ENCODE data around the gene CROCC2. TPM values are rescaled to one million over a fixed set of nuclear protein-coding genes. Genes with fewer than 3 reads are reported as not detected.

The CROCC2 gene
- total RNA-seq, 6 donors from 2014 or later = 0.23 to 17.8 (median 7.6) TPM

GRCh38 chr2:240930096-240930630 lies 24.0 kb downstream of the CROCC2 start:
- no peaks in the 10 kb centered on the region for H3K27me3 ChIP-seq
- peak in 1 of 2 donors; percentile 78 for DNase-seq
- WGBS, 2 donors = 91 to 100% methylated on average over 2 to 12 of the region's 12 CpGs

GRCh38 chr2:240930631-240931318 lies 24.6 kb downstream of the CROCC2 start:
- Histone ChIP-seq H3K27ac (no peak overlapping the region), H3K4me3 (no peak overlapping the region), H3K4me1 (no peaks in the 10 kb centered on the region), H3K9me3 (no peaks in the 10 kb centered on the region), H3K27me3 (no peaks in the 10 kb centered on the region), H3K36me3 (no peaks in the 10 kb centered on the region)
- 88 to 97% methylated on average over 6 to 26 of the region's 26 CpGs for WGBS, 2 donors
- no peak for ATAC-seq (ENCODE audit: low FRiP score in 2 of 2)
- TF ChIP-seq EP300 (IDR thresholded peaks at IDR 0.05) (no peak), CTCF (IDR thresholded peaks at IDR 0.05) (no peak), POLR2A (IDR thresholded peaks at IDR 0.05) (no peak), POLR2AphosphoS5 (IDR thresholded peaks at IDR 0.05) (no peak)
- DNase-seq = peak in 1 of 2 donors; percentile 78

More at GRCh38 chr2:240930096-240930630, 24.0 kb downstream of the CROCC2 start:
- H3K4me3 ChIP-seq = no peak overlapping the region
- TF ChIP-seq POLR2A (IDR thresholded peaks at IDR 0.05) (no peak), POLR2AphosphoS5 (IDR thresholded peaks at IDR 0.05) (no peak), EP300 (IDR thresholded peaks at IDR 0.05) (no peak)
- no peaks in the 10 kb centered on the region for H3K9me3 ChIP-seq
- H3K4me1 ChIP-seq = no peaks in the 10 kb centered on the region
- no peak for ATAC-seq (ENCODE audit: low FRiP score in 2 of 2)
- no peaks in the 10 kb centered on the region for H3K36me3 ChIP-seq
- no peak overlapping the region for H3K27ac ChIP-seq

- Histone ChIP-seq H3K36me3 (no peaks in the 10 kb centered on the region), H3K9me3 (no peaks in the 10 kb centered on the region), H3K27me3 (no peaks in the 10 kb centered on the region), H3K27ac (no peak overlapping the region), H3K4me1 (no peaks in the 10 kb centered on the region), H3K4me3 (no peak overlapping the region)
- WGBS, 2 donors = 63 to 83% methylated on average over 1 to 11 of the region's 11 CpGs
- ATAC-seq (ENCODE audit: low FRiP score in 2 of 2) (no peak), DNase-seq (no peak)
- TF ChIP-seq EP300 (IDR thresholded peaks at IDR 0.05) (no peak), POLR2AphosphoS5 (IDR thresholded peaks at IDR 0.05) (no peak), POLR2A (IDR thresholded peaks at IDR 0.05) (no peak), CTCF (IDR thresholded peaks at IDR 0.05) (no peak)
Measured at GRCh38 chr2:240931319-240931949, 25.3 kb downstream of the CROCC2 start.

GRCh38 chr2:240932001-240932723 lies 26.0 kb downstream of the CROCC2 start:
- TF ChIP-seq POLR2A (IDR thresholded peaks at IDR 0.05) = no peak
- no peak for TF ChIP-seq POLR2AphosphoS5 (IDR thresholded peaks at IDR 0.05)
- TF ChIP-seq CTCF (IDR thresholded peaks at IDR 0.05) = no peak
- TF ChIP-seq EP300 (IDR thresholded peaks at IDR 0.05) = no peak
- Histone ChIP-seq H3K36me3 (no peaks in the 10 kb centered on the region), H3K27ac (no peak overlapping the region), H3K4me1 (no peaks in the 10 kb centered on the region), H3K27me3 (no peaks in the 10 kb centered on the region), H3K9me3 (peaks cover 0 to 6% (median 0%) of the 10 kb centered on the region in 4 donors), H3K4me3 (no peak overlapping the region)
- peak in 1 of 2 donors; percentile 2 for ATAC-seq (ENCODE audit: low FRiP score in 2 of 2)
- 91 to 100% methylated on average over 7 to 17 of the region's 21 CpGs for WGBS, 2 donors
- peak in 1 of 2 donors; percentile 73 for DNase-seq

- DNase-seq (no peak), ATAC-seq (ENCODE audit: low FRiP score in 2 of 2) (no peak)
- H3K36me3 ChIP-seq = no peaks in the 10 kb centered on the region
- TF ChIP-seq CTCF (IDR thresholded peaks at IDR 0.05) (no peak), EP300 (IDR thresholded peaks at IDR 0.05) (no peak), POLR2A (IDR thresholded peaks at IDR 0.05) (no peak), POLR2AphosphoS5 (IDR thresholded peaks at IDR 0.05) (no peak)
- WGBS, 2 donors = 93% methylated on average over 9 to 11 of the region's 11 CpGs
- H3K27me3 ChIP-seq = no peaks in the 10 kb centered on the region
- H3K4me3 ChIP-seq = no peak overlapping the region
- H3K27ac ChIP-seq = no peak overlapping the region
- H3K4me1 ChIP-seq = no peaks in the 10 kb centered on the region
- H3K9me3 ChIP-seq = peaks cover 0 to 6% (median 0%) of the 10 kb centered on the region in 4 donors
Measured at GRCh38 chr2:240932724-240933047, 26.6 kb downstream of the CROCC2 start.
